ENCODE results near the gene MSLN. TPM values are rescaled to one million over a fixed set of nuclear protein-coding genes. Genes with fewer than 3 reads are reported as not detected.
A peak's percentile ranks its signal among the peaks of the same experiment; 100 is the strongest.

The MSLN gene
- total and polyA plus RNA-seq, 2 of the 13 experiments (the other 11 are each of a cell fraction or from before 2014, with no cell fraction given) = 2.0 to 2.3 TPM

DNA sequence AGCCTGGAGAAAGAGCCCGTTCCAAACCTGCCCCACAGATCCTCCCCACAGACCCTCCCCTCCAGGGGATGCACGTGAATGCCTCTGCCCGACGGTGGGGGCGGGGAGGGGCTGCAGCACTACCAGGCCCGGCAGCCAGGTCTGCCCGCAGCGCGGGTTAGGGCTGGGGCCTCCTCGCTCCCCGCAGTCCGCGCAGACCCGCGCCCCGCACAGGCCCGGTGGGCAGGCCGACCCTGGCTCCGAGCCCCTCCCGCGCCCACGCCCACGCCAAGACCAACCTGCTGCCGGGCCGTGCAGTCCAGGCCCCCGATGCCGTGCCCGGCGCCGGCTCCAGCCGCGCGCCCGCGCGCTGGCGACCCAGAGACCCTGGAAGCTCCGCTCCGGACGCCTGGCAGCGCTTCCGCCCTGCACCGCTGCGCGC, 27.5 kb downstream of the MSLN start, which contains the start of gene RPUSD1 (continued):
- TF ChIP-seq REPIN1 (CRISPR knock-in tag; IDR thresholded peaks at IDR 0.05; ENCODE audit: borderline replicate concordance, low read depth) (0 out of 2 replicates have a peak, but pooled peaks have one; percentile 11), ZNF761 (CRISPR knock-in tag; conservative IDR thresholded peaks at IDR 0.05) (0 out of 2 replicates have a peak, but pooled peaks have one; percentile 9), FOSL2 (CRISPR knock-in tag; IDR thresholded peaks at IDR 0.05) (no peak), MAZ (IDR thresholded peaks at IDR 0.05; ENCODE audit: borderline replicate concordance, low read depth, low read length) (no peak), MAZ (CRISPR knock-in tag; IDR thresholded peaks at IDR 0.05; ENCODE audit: low read depth) (peak; percentile 60; the same call in 1 of the 2 replicates), ZNF776 (CRISPR knock-in tag; IDR thresholded peaks at IDR 0.05) (peak; percentile 41; the same call in 1 of the 2 replicates), JARID2 (CRISPR knock-in tag; IDR thresholded peaks at IDR 0.05; ENCODE audit: insufficient replicate concordance) (no peak), ZNF773 (CRISPR knock-in tag; IDR thresholded peaks at IDR 0.05; ENCODE audit: borderline replicate concordance) (no peak), ELF1 (CRISPR knock-in tag; IDR thresholded peaks at IDR 0.05) (no peak), ZNF780A (CRISPR knock-in tag; IDR thresholded peaks at IDR 0.05) (no peak), ZNF33B (CRISPR knock-in tag; IDR thresholded peaks at IDR 0.05) (no peak), POLR2AphosphoS5 (IDR thresholded peaks at IDR 0.05; ENCODE audit: low read depth, low read length) (no peak), ATF7-NPFF (CRISPR knock-in tag; IDR thresholded peaks at IDR 0.05; ENCODE audit: low read depth) (0 out of 2 replicates have a peak, but pooled peaks have one; percentile 4), HNRNPLL (IDR thresholded peaks at IDR 0.05; ENCODE audit: low read depth, low read length, poor library complexity, severe bottlenecking) (peak; percentile 12)
- TF ChIP-seq, protein P1, sequence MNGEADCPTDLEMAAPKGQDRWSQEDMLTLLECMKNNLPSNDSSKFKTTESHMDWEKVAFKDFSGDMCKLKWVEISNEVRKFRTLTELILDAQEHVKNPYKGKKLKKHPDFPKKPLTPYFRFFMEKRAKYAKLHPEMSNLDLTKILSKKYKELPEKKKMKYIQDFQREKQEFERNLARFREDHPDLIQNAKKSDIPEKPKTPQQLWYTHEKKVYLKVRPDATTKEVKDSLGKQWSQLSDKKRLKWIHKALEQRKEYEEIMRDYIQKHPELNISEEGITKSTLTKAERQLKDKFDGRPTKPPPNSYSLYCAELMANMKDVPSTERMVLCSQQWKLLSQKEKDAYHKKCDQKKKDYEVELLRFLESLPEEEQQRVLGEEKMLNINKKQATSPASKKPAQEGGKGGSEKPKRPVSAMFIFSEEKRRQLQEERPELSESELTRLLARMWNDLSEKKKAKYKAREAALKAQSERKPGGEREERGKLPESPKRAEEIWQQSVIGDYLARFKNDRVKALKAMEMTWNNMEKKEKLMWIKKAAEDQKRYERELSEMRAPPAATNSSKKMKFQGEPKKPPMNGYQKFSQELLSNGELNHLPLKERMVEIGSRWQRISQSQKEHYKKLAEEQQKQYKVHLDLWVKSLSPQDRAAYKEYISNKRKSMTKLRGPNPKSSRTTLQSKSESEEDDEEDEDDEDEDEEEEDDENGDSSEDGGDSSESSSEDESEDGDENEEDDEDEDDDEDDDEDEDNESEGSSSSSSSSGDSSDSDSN (CRISPR knock-in tag; IDR thresholded peaks at IDR 0.05) = peak; percentile 48; the same call in 1 of the 2 replicates
- TF ChIP-seq, protein P2, sequence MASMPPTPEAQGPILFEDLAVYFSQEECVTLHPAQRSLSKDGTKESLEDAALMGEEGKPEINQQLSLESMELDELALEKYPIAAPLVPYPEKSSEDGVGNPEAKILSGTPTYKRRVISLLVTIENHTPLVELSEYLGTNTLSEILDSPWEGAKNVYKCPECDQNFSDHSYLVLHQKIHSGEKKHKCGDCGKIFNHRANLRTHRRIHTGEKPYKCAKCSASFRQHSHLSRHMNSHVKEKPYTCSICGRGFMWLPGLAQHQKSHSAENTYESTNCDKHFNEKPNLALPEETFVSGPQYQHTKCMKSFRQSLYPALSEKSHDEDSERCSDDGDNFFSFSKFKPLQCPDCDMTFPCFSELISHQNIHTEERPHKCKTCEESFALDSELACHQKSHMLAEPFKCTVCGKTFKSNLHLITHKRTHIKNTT (CRISPR knock-in tag; IDR thresholded peaks at IDR 0.05) = no peak
- TF ChIP-seq, protein P3, sequence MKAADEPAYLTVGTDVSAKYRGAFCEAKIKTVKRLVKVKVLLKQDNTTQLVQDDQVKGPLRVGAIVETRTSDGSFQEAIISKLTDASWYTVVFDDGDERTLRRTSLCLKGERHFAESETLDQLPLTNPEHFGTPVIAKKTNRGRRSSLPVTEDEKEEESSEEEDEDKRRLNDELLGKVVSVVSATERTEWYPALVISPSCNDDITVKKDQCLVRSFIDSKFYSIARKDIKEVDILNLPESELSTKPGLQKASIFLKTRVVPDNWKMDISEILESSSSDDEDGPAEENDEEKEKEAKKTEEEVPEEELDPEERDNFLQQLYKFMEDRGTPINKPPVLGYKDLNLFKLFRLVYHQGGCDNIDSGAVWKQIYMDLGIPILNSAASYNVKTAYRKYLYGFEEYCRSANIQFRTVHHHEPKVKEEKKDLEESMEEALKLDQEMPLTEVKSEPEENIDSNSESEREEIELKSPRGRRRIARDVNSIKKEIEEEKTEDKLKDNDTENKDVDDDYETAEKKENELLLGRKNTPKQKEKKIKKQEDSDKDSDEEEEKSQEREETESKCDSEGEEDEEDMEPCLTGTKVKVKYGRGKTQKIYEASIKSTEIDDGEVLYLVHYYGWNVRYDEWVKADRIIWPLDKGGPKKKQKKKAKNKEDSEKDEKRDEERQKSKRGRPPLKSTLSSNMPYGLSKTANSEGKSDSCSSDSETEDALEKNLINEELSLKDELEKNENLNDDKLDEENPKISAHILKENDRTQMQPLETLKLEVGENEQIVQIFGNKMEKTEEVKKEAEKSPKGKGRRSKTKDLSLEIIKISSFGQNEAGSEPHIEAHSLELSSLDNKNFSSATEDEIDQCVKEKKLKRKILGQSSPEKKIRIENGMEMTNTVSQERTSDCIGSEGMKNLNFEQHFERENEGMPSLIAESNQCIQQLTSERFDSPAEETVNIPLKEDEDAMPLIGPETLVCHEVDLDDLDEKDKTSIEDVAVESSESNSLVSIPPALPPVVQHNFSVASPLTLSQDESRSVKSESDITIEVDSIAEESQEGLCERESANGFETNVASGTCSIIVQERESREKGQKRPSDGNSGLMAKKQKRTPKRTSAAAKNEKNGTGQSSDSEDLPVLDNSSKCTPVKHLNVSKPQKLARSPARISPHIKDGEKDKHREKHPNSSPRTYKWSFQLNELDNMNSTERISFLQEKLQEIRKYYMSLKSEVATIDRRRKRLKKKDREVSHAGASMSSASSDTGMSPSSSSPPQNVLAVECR (CRISPR knock-in tag; IDR thresholded peaks at IDR 0.05; ENCODE audit: borderline replicate concordance) = peak; percentile 11; the same call in 1 of the 2 replicates
- TF ChIP-seq, protein P4, sequence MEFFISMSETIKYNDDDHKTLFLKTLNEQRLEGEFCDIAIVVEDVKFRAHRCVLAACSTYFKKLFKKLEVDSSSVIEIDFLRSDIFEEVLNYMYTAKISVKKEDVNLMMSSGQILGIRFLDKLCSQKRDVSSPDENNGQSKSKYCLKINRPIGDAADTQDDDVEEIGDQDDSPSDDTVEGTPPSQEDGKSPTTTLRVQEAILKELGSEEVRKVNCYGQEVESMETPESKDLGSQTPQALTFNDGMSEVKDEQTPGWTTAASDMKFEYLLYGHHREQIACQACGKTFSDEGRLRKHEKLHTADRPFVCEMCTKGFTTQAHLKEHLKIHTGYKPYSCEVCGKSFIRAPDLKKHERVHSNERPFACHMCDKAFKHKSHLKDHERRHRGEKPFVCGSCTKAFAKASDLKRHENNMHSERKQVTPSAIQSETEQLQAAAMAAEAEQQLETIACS (CRISPR knock-in tag; IDR thresholded peaks at IDR 0.05) = no peak
- TF ChIP-seq, protein P5, sequence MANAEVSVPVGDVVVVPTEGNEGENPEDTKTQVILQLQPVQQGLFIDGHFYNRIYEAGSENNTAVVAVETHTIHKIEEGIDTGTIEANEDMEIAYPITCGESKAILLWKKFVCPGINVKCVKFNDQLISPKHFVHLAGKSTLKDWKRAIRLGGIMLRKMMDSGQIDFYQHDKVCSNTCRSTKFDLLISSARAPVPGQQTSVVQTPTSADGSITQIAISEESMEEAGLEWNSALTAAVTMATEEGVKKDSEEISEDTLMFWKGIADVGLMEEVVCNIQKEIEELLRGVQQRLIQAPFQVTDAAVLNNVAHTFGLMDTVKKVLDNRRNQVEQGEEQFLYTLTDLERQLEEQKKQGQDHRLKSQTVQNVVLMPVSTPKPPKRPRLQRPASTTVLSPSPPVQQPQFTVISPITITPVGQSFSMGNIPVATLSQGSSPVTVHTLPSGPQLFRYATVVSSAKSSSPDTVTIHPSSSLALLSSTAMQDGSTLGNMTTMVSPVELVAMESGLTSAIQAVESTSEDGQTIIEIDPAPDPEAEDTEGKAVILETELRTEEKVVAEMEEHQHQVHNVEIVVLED (CRISPR knock-in tag; IDR thresholded peaks at IDR 0.05; ENCODE audit: borderline replicate concordance) = no peak

Measured in HepG2 (cell line).